H1 (cell line): ENCODE measurements around the gene FAM53B. TPM values are rescaled to one million over a fixed set of nuclear protein-coding genes. Genes with fewer than 3 reads are reported as not detected.

Experiments
- CBX5 ChIP-seq: fragments of 300-800, 300-1000 bp; sonication (generic); IDR thresholded peaks from 2 replicates; pipeline ENCODE4 v1.7.1; 2016; ENCODE audit warnings: antibody characterized with exemption, low read length, low read depth
- CHD2 ChIP-seq: IDR thresholded peaks from 2 replicates; pipeline ENCODE4 v1.6.1; 2012; ENCODE audit warnings: low read length, improper control_type of control experiment
- FOSL1 ChIP-seq: IDR thresholded peaks from 2 replicates; pipeline ENCODE4 v1.6.1; 2011; ENCODE audit warnings: mild to moderate bottlenecking, low read depth, low read length, moderate library complexity; ENCODE audit not compliant: insufficient read depth
- PHF8 ChIP-seq: fragments of 200-600 bp; sonication (generic); conservative IDR thresholded peaks from 2 replicates; pipeline ENCODE4 v1.7.1; 2012; ENCODE audit warnings: low read depth, mild to moderate bottlenecking, inconsistent platforms, low read length, moderate library complexity
- RAD21 ChIP-seq, 2 experiments: IDR thresholded peaks in 1 of 2; conservative IDR thresholded peaks in 1 of 2; 2 replicates each; pipeline ENCODE4 v1.6.1; 2011; ENCODE audit warnings: low read depth in 2 of 2, low read length in 2 of 2, improper control_type of control experiment in 1 of 2, inconsistent platforms in 1 of 2, mild to moderate bottlenecking in 1 of 2, moderate library complexity in 1 of 2
- SP4 ChIP-seq: IDR thresholded peaks from 2 replicates; pipeline ENCODE4 v1.6.1; 2012; ENCODE audit warnings: low read length, inconsistent platforms
- TBP ChIP-seq: IDR thresholded peaks from 2 replicates; pipeline ENCODE4 v1.6.1; 2011; ENCODE audit warnings: low read depth, low read length, improper control_type of control experiment
- polyA plus RNA-seq, 7 experiments: library from polyadenylated mRNA; depleted of rRNA in 3 of 7; stranded (reverse) in 5 of 7; unstranded in 2 of 7; fragments of >200 nt in 5 of 7; fragments of 200-250 nt in 2 of 7; gene quantifications; 1 replicate in 5 of 7; 2 replicates in 1 of 7; 4 replicates in 1 of 7; pipeline versions ENCODE4 v1.2.1 to v1.2.3, GENCODE V29; 2011 to 2013; ENCODE audit warnings: missing spikeins in 2 of 7, mixed read lengths in 2 of 7
- total RNA-seq: library from RNA; stranded (reverse); fragmentation: NEBNext Ultra II Directional; extraction: Animal tissue kit (Norgen Biotek cat#: 25700); gene quantifications from 2 replicates; pipeline ENCODE4 v1.2.1, GENCODE V29; 2021

FAM53B gene
- total and polyA plus RNA-seq, 2 of the 8 experiments (the other 6 are each of a cell fraction or from before 2014, with no cell fraction given): 5.3 to 14.4 TPM

- TF ChIP-seq CBX5: no peak
- no peak for TF ChIP-seq PHF8
- TF ChIP-seq CHD2: no peak
- TF ChIP-seq RAD21 (IDR thresholded peaks at IDR 0.05 in 1 of 2, conservative IDR thresholded peaks at IDR 0.05 in 1 of 2; ENCODE audit: low read depth in 2 of 2, low read length in 2 of 2): no peak
- no peak for TF ChIP-seq SP4
- TF ChIP-seq FOSL1: no peak
- TF ChIP-seq TBP: no peak
These were observed 106.4 kb downstream of the FAM53B start (continued) for GRCh38 chr10:124637746-124638145.
